22Rv1 (cell line): ENCODE measurements around the gene SDK2.

Experiments used
- ZFX ChIP-seq: fragments of 450-650 bp; IDR thresholded peaks from 2 replicates; pipeline ENCODE4 v1.6.1; 2017; ENCODE audit warnings: antibody characterized with exemption, borderline replicate concordance
- TF ChIP-seq, protein P1 (sequence below): fragments of 450-650 bp; IDR thresholded peaks from 2 replicates; pipeline ENCODE4 v1.5.1; 2017; ENCODE audit warnings: mild to moderate bottlenecking

DNA sequence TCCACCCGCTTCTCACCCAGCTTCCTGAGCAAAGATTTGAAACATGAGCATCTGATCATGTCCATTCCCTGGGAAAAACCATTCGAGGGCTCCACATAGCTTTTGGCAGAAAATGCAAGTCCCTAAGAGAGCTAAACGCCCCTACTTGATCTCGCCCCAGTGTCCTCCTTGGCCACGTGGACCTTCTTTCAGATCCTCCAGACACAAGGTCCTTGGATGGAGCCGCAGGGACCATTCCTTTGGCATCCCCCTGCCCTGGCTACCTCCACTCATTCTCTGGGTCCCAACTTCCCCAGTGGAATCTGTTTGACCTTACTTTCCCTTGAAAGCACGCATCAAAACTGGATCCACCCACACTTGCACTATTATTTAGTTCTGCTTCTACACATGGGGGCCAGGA lies 146.5 kb downstream of the SDK2 start:
- TF ChIP-seq, protein P1, sequence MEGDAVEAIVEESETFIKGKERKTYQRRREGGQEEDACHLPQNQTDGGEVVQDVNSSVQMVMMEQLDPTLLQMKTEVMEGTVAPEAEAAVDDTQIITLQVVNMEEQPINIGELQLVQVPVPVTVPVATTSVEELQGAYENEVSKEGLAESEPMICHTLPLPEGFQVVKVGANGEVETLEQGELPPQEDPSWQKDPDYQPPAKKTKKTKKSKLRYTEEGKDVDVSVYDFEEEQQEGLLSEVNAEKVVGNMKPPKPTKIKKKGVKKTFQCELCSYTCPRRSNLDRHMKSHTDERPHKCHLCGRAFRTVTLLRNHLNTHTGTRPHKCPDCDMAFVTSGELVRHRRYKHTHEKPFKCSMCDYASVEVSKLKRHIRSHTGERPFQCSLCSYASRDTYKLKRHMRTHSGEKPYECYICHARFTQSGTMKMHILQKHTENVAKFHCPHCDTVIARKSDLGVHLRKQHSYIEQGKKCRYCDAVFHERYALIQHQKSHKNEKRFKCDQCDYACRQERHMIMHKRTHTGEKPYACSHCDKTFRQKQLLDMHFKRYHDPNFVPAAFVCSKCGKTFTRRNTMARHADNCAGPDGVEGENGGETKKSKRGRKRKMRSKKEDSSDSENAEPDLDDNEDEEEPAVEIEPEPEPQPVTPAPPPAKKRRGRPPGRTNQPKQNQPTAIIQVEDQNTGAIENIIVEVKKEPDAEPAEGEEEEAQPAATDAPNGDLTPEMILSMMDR, result no peak
- no peak for TF ChIP-seq ZFX
